Fibroblast of lung (primary cell): Measurements from ENCODE around the gene GPN3. TPM values are rescaled to one million over a fixed set of nuclear protein-coding genes. Genes with fewer than 3 reads are reported as not detected.

Experiments used
- DNase-seq, 2 donors: peaks; one replicate each; pipeline versions ENCODE4 v3.0.0 to v3.0.0-alpha.2; 2010; ENCODE audit warnings: low read depth in 2 of 2
- H2AFZ ChIP-seq: 2 replicates; pipeline ENCODE4 v1.5.1; 2012; ENCODE audit warnings: low read length, control low read depth, inconsistent platforms
- H3K27ac ChIP-seq: 2 replicates; pipeline ENCODE4 v1.5.1; 2011; ENCODE audit warnings: low read length, control low read depth; ENCODE audit not compliant: insufficient read depth
- H3K27me3 ChIP-seq: 2 replicates; pipeline ENCODE4 v1.5.1; 2011; ENCODE audit warnings: mild to moderate bottlenecking, low read length; ENCODE audit not compliant: control insufficient read depth, insufficient read depth
- H3K36me3 ChIP-seq: 2 replicates; pipeline ENCODE4 v1.5.1; 2011; ENCODE audit warnings: low read length; ENCODE audit not compliant: control insufficient read depth, insufficient read depth
- H3K4me1 ChIP-seq: 2 replicates; pipeline ENCODE4 v1.5.1; 2011; ENCODE audit warnings: low read length; ENCODE audit not compliant: control insufficient read depth, insufficient read depth; ENCODE audit errors: extremely low read depth
- H3K4me2 ChIP-seq: 2 replicates; pipeline ENCODE4 v1.5.1; 2011; ENCODE audit warnings: low read length, control low read depth; ENCODE audit not compliant: insufficient read depth; ENCODE audit errors: extremely low read depth
- H3K4me3 ChIP-seq, 4 experiments: fragments of 200-600 bp in 1 of 4; sonication (generic) in 1 of 4; replicated peaks in 1 of 4; 2 replicates each; pipeline ENCODE4 v1.5.1; 2011 to 2016; ENCODE audit warnings: low read length in 4 of 4, low read depth in 3 of 4, mild to moderate bottlenecking in 3 of 4, control low read depth in 2 of 4, inconsistent platforms in 1 of 4, mixed read lengths in 1 of 4; ENCODE audit not compliant: insufficient read depth in 1 of 4; ENCODE audit errors: control extremely low read depth in 1 of 4
- H3K79me2 ChIP-seq: 2 replicates; pipeline ENCODE4 v1.5.1; 2012; ENCODE audit warnings: mild to moderate bottlenecking, low read length, inconsistent platforms; ENCODE audit not compliant: control insufficient read depth, insufficient read depth
- H3K9ac ChIP-seq: 2 replicates; pipeline ENCODE4 v1.5.1; 2011; ENCODE audit warnings: mild to moderate bottlenecking, low read length, control low read depth; ENCODE audit not compliant: insufficient read depth
- H3K9me3 ChIP-seq: 2 replicates; pipeline ENCODE4 v1.5.1; 2012; ENCODE audit warnings: low read depth, low read length; ENCODE audit not compliant: control insufficient read depth, insufficient read depth
- H4K20me1 ChIP-seq: 2 replicates; pipeline ENCODE4 v1.5.1; 2011; ENCODE audit warnings: low read length; ENCODE audit not compliant: control insufficient read depth, insufficient read depth; ENCODE audit errors: extremely low read depth
- EZH2 ChIP-seq: IDR thresholded peaks from 2 replicates; pipeline ENCODE4 v1.5.1; 2012; ENCODE audit warnings: low read length, control low read depth, mild to moderate bottlenecking; ENCODE audit errors: missing control alignments
- polyA plus RNA-seq, 2 donors: library from polyadenylated mRNA; depleted of rRNA in 1 of 2; stranded (reverse) in 1 of 2; unstranded in 1 of 2; fragments of >200 nt; gene quantifications; 2 replicates each; pipeline ENCODE4 v1.2.1, GENCODE V29; 2011 to 2012; ENCODE audit warnings: missing spikeins in 1 of 2
- total RNA-seq: library from RNA; depleted of rRNA; stranded (reverse); fragments of >200 nt; gene quantifications from 2 replicates; pipeline ENCODE4 v1.2.1, GENCODE V29; 2014
- TF ChIP-seq, protein P1 (sequence below), 2 donors: IDR thresholded peaks in 1 of 2; conservative IDR thresholded peaks in 1 of 2; 1 replicate in 1 of 2; 2 replicates in 1 of 2; pipeline ENCODE4 v1.5.1; 2011 to 2012; ENCODE audit warnings: low read length in 2 of 2, control low read depth in 1 of 2, inconsistent platforms in 1 of 2, low read depth in 1 of 2, mild to moderate bottlenecking in 1 of 2

The GPN3 gene
- total and polyA plus RNA-seq, 2 donors (not counting 1 experiment from before 2014, with no cell fraction given), result 8.9 to 29.7 TPM

DNA sequence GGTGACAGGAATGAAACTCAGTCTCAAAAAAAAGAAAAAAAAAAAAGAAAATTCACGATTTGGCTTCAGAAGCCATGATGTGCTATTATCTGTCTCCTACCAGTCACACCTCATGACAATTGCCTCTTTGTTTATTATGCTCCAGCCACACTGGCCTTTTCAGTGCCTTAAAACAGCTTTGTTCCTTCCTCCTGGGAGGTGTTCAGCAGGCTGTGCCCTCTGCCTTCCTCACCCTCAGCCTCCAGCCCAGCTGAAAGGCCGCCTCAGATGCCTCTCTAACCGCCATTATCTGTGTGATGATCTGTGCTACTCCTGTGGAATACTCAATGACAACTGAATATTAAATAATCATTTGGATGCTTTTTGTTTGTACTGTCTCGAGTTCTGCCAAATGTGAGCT lies 9.3 kb downstream of the GPN3 start:
- DNase-seq, result no peak
- H3K4me2 ChIP-seq, result no peak overlapping the region
- H3K79me2 ChIP-seq, result no peaks in the 10 kb centered on the region

GRCh38 chr12:110453569-110454296 lies 14.3 kb downstream of the GPN3 start:
- H3K36me3 ChIP-seq, result no peaks in the 10 kb centered on the region
- no peak overlapping the region for H3K4me3 ChIP-seq
- no peak for TF ChIP-seq EZH2
- TF ChIP-seq, protein P1, sequence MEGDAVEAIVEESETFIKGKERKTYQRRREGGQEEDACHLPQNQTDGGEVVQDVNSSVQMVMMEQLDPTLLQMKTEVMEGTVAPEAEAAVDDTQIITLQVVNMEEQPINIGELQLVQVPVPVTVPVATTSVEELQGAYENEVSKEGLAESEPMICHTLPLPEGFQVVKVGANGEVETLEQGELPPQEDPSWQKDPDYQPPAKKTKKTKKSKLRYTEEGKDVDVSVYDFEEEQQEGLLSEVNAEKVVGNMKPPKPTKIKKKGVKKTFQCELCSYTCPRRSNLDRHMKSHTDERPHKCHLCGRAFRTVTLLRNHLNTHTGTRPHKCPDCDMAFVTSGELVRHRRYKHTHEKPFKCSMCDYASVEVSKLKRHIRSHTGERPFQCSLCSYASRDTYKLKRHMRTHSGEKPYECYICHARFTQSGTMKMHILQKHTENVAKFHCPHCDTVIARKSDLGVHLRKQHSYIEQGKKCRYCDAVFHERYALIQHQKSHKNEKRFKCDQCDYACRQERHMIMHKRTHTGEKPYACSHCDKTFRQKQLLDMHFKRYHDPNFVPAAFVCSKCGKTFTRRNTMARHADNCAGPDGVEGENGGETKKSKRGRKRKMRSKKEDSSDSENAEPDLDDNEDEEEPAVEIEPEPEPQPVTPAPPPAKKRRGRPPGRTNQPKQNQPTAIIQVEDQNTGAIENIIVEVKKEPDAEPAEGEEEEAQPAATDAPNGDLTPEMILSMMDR (conservative IDR thresholded peaks at IDR 0.05 in 1 of 2, IDR thresholded peaks at IDR 0.05 in 1 of 2; ENCODE audit: low read depth in 1 of 2, low read length in 2 of 2), result no peak

More for the DNA sequence above, 9.3 kb downstream of the GPN3 start:
- Histone ChIP-seq H3K4me1 (no peaks in the 10 kb centered on the region), H2AFZ (no peak overlapping the region), H3K27ac (no peak overlapping the region), H4K20me1 (no peaks in the 10 kb centered on the region), H3K4me3 (no peak overlapping the region), H3K27me3 (no peaks in the 10 kb centered on the region), H3K9ac (no peak overlapping the region), H3K9me3 (no peaks in the 10 kb centered on the region), H3K36me3 (no peaks in the 10 kb centered on the region)
- TF ChIP-seq, protein P1 (conservative IDR thresholded peaks at IDR 0.05 in 1 of 2, IDR thresholded peaks at IDR 0.05 in 1 of 2; ENCODE audit: low read depth in 1 of 2, low read length in 2 of 2), result no peak
- no peak for TF ChIP-seq EZH2

GRCh38 chr12:110451263-110451662 lies 16.8 kb downstream of the GPN3 start:
- no peak overlapping the region for H3K4me2 ChIP-seq
- H4K20me1 ChIP-seq, result no peaks in the 10 kb centered on the region
- no peaks in the 10 kb centered on the region for H3K4me1 ChIP-seq
- no peak for DNase-seq
- no peak overlapping the region for H3K9ac ChIP-seq
- no peak overlapping the region for H2AFZ ChIP-seq
- H3K9me3 ChIP-seq, result no peaks in the 10 kb centered on the region
- no peak for TF ChIP-seq EZH2
- TF ChIP-seq, protein P1 (conservative IDR thresholded peaks at IDR 0.05 in 1 of 2, IDR thresholded peaks at IDR 0.05 in 1 of 2; ENCODE audit: low read depth in 1 of 2, low read length in 2 of 2), result no peak
- no peak overlapping the region for H3K4me3 ChIP-seq
- no peaks in the 10 kb centered on the region for H3K27me3 ChIP-seq
- peaks cover 36% of the 10 kb centered on the region for H3K79me2 ChIP-seq
- H3K36me3 ChIP-seq, result no peaks in the 10 kb centered on the region
- H3K27ac ChIP-seq, result no peak overlapping the region

More at GRCh38 chr12:110453569-110454296, 14.3 kb downstream of the GPN3 start:
- no peak overlapping the region for H3K27ac ChIP-seq
- H3K4me1 ChIP-seq, result no peaks in the 10 kb centered on the region
- H4K20me1 ChIP-seq, result no peaks in the 10 kb centered on the region
- no peaks in the 10 kb centered on the region for H3K9me3 ChIP-seq
- no peak overlapping the region for H2AFZ ChIP-seq
- peaks cover 13% of the 10 kb centered on the region for H3K79me2 ChIP-seq
- DNase-seq, result no peak
- H3K27me3 ChIP-seq, result no peaks in the 10 kb centered on the region
- no peak overlapping the region for H3K4me2 ChIP-seq
- H3K9ac ChIP-seq, result no peak overlapping the region
